SH-SY5Y (cell line): ENCODE data around the gene CACNA1H.

Experiments
- GATA2 ChIP-seq: IDR thresholded peaks from 2 replicates; pipeline ENCODE4 v1.6.1; 2011; ENCODE audit warnings: mild to moderate bottlenecking, low read depth, low read length
- GATA3 ChIP-seq: IDR thresholded peaks from 2 replicates; pipeline ENCODE4 v1.6.1; 2011; ENCODE audit warnings: low read depth, mild to moderate bottlenecking, low read length, moderate library complexity

- TF ChIP-seq GATA3 (no peak), GATA2 (no peak)
Observed at GRCh38 chr16:1208239-1208830, 55.4 kb downstream of the CACNA1H start.
